HepG2 (cell line): Measurements from ENCODE around the gene ZKSCAN1. TPM values are rescaled to one million over a fixed set of nuclear protein-coding genes. Genes with fewer than 3 reads are reported as not detected.

Experiments used
- ATM ChIP-seq: fragments of 450-650 bp; IDR thresholded peaks from 2 replicates; pipeline ENCODE4 v1.7.1; 2017; ENCODE audit warnings: mild to moderate bottlenecking, borderline replicate concordance
- ERF ChIP-seq: IDR thresholded peaks from 2 replicates; pipeline ENCODE4 v1.6.1; 2018; ENCODE audit warnings: missing biosample characterization, missing genetic modification reagents
- FOXA3 ChIP-seq: IDR thresholded peaks from 2 replicates; pipeline ENCODE4 v1.6.1; 2016; ENCODE audit warnings: missing genetic modification reagents, missing compliant biosample characterization
- FOXM1 ChIP-seq: sonication (generic); formaldehyde crosslinking; IDR thresholded peaks from 2 replicates; pipeline ENCODE4 v1.5.0; 2020; ENCODE audit warnings: missing genetic modification reagents
- HHEX ChIP-seq: IDR thresholded peaks from 2 replicates; pipeline ENCODE4 v1.6.1; 2016; ENCODE audit warnings: control low read depth
- HMG20B ChIP-seq: conservative IDR thresholded peaks from 2 replicates; pipeline ENCODE4 v1.6.1; 2016; ENCODE audit warnings: missing genetic modification reagents, missing compliant biosample characterization
- HNRNPL ChIP-seq: fragments of 200-400 bp; formaldehyde crosslinking; IDR thresholded peaks from 2 replicates; pipeline ENCODE4 v1.6.1; 2017; ENCODE audit warnings: mild to moderate bottlenecking, low read depth, low read length
- IRF2 ChIP-seq: IDR thresholded peaks from 2 replicates; pipeline ENCODE4 v1.6.1; 2018; ENCODE audit warnings: missing genetic modification reagents, missing compliant biosample characterization
- MATR3 ChIP-seq: sonication (generic); formaldehyde crosslinking; IDR thresholded peaks from 2 replicates; pipeline ENCODE4 v1.4.0; 2020; ENCODE audit warnings: missing genetic modification reagents
- MLLT10 ChIP-seq: sonication (generic); formaldehyde crosslinking; IDR thresholded peaks from 2 replicates; pipeline ENCODE4 v1.4.0; 2020; ENCODE audit warnings: missing genetic modification reagents
- MTF1 ChIP-seq: sonication (generic); formaldehyde crosslinking; IDR thresholded peaks from 2 replicates; pipeline ENCODE4 v1.5.0; 2020; ENCODE audit warnings: missing genetic modification reagents
- NFKB2 ChIP-seq: sonication (generic); formaldehyde crosslinking; IDR thresholded peaks from 2 replicates; pipeline ENCODE4 v1.4.0; 2020; ENCODE audit warnings: missing genetic modification reagents, borderline replicate concordance
- POGZ ChIP-seq: sonication (generic); formaldehyde crosslinking; IDR thresholded peaks from 2 replicates; pipeline ENCODE4 v1.4.0; 2020; ENCODE audit warnings: mild to moderate bottlenecking, missing genetic modification reagents
- RBFOX2 ChIP-seq: fragments of 200-400 bp; formaldehyde crosslinking; IDR thresholded peaks from 2 replicates; pipeline ENCODE4 v1.6.1; 2017; ENCODE audit warnings: low read depth, mild to moderate bottlenecking, low read length
- RXRB ChIP-seq: IDR thresholded peaks from 2 replicates; pipeline ENCODE4 v1.6.1; 2016; ENCODE audit warnings: borderline replicate concordance, missing genetic modification reagents, missing compliant biosample characterization
- SOX13 ChIP-seq, 3 experiments: fragments of 450-650 bp in 1 of 3; sonication (generic) in 1 of 3; formaldehyde crosslinking in 1 of 3; IDR thresholded peaks in 2 of 3; conservative IDR thresholded peaks in 1 of 3; 2 replicates each; pipeline versions ENCODE4 v1.5.0 to v1.6.1; 2016 to 2020; ENCODE audit warnings: antibody characterized with exemption in 1 of 3, mild to moderate bottlenecking in 1 of 3, missing compliant biosample characterization in 1 of 3, missing genetic modification reagents in 1 of 3, moderate library complexity in 1 of 3
- TOPORS ChIP-seq: sonication (generic); formaldehyde crosslinking; IDR thresholded peaks from 2 replicates; pipeline ENCODE4 v1.8.0; 2023; ENCODE audit warnings: mild to moderate bottlenecking, missing genetic modification reagents
- ZBTB3 ChIP-seq: sonication (generic); formaldehyde crosslinking; IDR thresholded peaks from 2 replicates; pipeline ENCODE4 v1.4.0; 2020; ENCODE audit warnings: low read depth, mild to moderate bottlenecking, moderate library complexity, missing genetic modification reagents, borderline replicate concordance
- ZFP82 ChIP-seq: sonication (generic); formaldehyde crosslinking; IDR thresholded peaks from 2 replicates; pipeline ENCODE4 v1.5.1; 2020; ENCODE audit warnings: mild to moderate bottlenecking, missing genetic modification reagents, borderline replicate concordance
- ZNF138 ChIP-seq: sonication (generic); formaldehyde crosslinking; IDR thresholded peaks from 2 replicates; pipeline ENCODE4 v1.5.0; 2020; ENCODE audit warnings: mild to moderate bottlenecking, low read depth, missing genetic modification reagents
- ZNF20 ChIP-seq: sonication (generic); formaldehyde crosslinking; IDR thresholded peaks from 2 replicates; pipeline ENCODE4 v1.4.0; 2020; ENCODE audit warnings: mild to moderate bottlenecking, moderate library complexity, missing genetic modification reagents
- ZNF205 ChIP-seq: IDR thresholded peaks from 2 replicates; pipeline ENCODE4 v1.6.1; 2018; ENCODE audit warnings: missing biosample characterization, missing genetic modification reagents
- ZNF292 ChIP-seq: sonication (generic); formaldehyde crosslinking; IDR thresholded peaks from 2 replicates; pipeline ENCODE4 v1.8.1; 2022; ENCODE audit warnings: mild to moderate bottlenecking, low read depth, missing genetic modification reagents, borderline replicate concordance
- ZNF3 ChIP-seq: IDR thresholded peaks from 2 replicates; pipeline ENCODE4 v1.7.0; 2017; ENCODE audit warnings: inconsistent platforms
- ZNF496 ChIP-seq: sonication (generic); formaldehyde crosslinking; IDR thresholded peaks from 2 replicates; pipeline ENCODE4 v1.8.1; 2023; ENCODE audit warnings: mild to moderate bottlenecking, moderate library complexity, missing genetic modification reagents; ENCODE audit not compliant: insufficient replicate concordance
- ZNF550 ChIP-seq: sonication (generic); formaldehyde crosslinking; IDR thresholded peaks from 2 replicates; pipeline ENCODE4 v1.4.0; 2020; ENCODE audit warnings: mild to moderate bottlenecking, missing genetic modification reagents, borderline replicate concordance
- ZNF570 ChIP-seq: sonication (generic); formaldehyde crosslinking; IDR thresholded peaks from 2 replicates; pipeline ENCODE4 v1.4.0; 2020; ENCODE audit warnings: mild to moderate bottlenecking, missing genetic modification reagents, borderline replicate concordance
- ZNF605 ChIP-seq: sonication (generic); formaldehyde crosslinking; IDR thresholded peaks from 2 replicates; pipeline ENCODE4 v1.8.0; 2022; ENCODE audit warnings: mild to moderate bottlenecking, missing genetic modification reagents
- ZNF780A ChIP-seq: sonication (generic); formaldehyde crosslinking; IDR thresholded peaks from 2 replicates; pipeline ENCODE4 v1.8.0; 2022; ENCODE audit warnings: mild to moderate bottlenecking, missing genetic modification reagents, moderate library complexity
- polyA plus RNA-seq, 8 experiments: library from polyadenylated mRNA; depleted of rRNA in 3 of 8; stranded (reverse) in 7 of 8; unstranded in 1 of 8; fragments of >200 nt; fragmentation: Illumina TruSeq in 4 of 8; extraction: Trizol in 4 of 8; gene quantifications; 2 replicates each; pipeline versions ENCODE4 v1.2.1 to v1.2.3, GENCODE V29; 2011 to 2016; ENCODE audit warnings: low read depth in 4 of 8, missing spikeins in 1 of 8, mixed read lengths in 1 of 8; ENCODE audit not compliant: insufficient read depth in 1 of 8
- total RNA-seq, 5 experiments: library from RNA; depleted of rRNA; stranded (reverse); fragments of >200 nt; fragmentation: Illumina TruSeq; extraction: Trizol; gene quantifications; 2 replicates each; pipeline ENCODE4 v1.2.3, GENCODE V29; 2016; ENCODE audit warnings: low read depth in 1 of 5
- TF ChIP-seq, protein P1 (sequence below): sonication (generic); formaldehyde crosslinking; IDR thresholded peaks from 2 replicates; pipeline ENCODE4 v1.5.0; 2020; ENCODE audit warnings: mild to moderate bottlenecking, missing genetic modification reagents, moderate library complexity
- TF ChIP-seq, protein P2 (sequence below): IDR thresholded peaks from 2 replicates; pipeline ENCODE4 v1.6.1; 2012; ENCODE audit warnings: low read depth, low read length, improper control_type of control experiment

Gene ZKSCAN1
- total and polyA plus RNA-seq, 2 of the 13 experiments (the other 11 are each of a cell fraction or from before 2014, with no cell fraction given): 46.4 to 60.6 TPM

DNA sequence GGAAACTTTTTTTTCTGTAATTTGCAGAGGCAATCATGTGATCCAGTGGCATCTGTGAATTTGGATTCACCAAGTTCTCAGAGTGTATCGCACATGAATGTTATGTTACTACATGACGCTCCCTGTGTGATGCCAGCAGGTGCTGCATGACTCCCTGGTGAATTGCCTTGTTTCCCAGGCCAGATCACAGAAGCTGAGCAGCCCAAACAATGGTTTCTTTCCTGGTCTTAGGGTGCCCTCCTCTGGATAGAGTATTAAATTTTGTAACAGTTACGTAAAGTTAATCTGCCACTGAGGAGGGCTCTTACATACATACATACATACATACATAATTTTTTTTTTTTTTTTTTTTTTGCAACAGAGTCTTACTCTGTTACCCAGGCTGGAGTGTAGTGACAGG is 37.8 kb downstream of the ZKSCAN1 start (continued):
- TF ChIP-seq ZNF570 (no peak), POGZ (CRISPR knock-in tag) (no peak), MLLT10 (CRISPR knock-in tag) (no peak), ZNF780A (CRISPR knock-in tag) (no peak), FOXM1 (CRISPR knock-in tag) (no peak), MTF1 (no peak), HHEX (CRISPR knock-in tag) (no peak), ZNF138 (CRISPR knock-in tag) (no peak), IRF2 (CRISPR knock-in tag) (no peak), ZNF550 (no peak), ZNF292 (CRISPR knock-in tag) (no peak), ZNF496 (no peak), MATR3 (CRISPR knock-in tag) (no peak), FOXA3 (CRISPR knock-in tag) (0 out of 2 replicates have a peak, but pooled peaks have one; percentile 28), ZFP82 (CRISPR knock-in tag) (no peak), SOX13 (IDR thresholded peaks at IDR 0.05) (no peak), SOX13 (CRISPR knock-in tag; conservative IDR thresholded peaks at IDR 0.05 in 1 of 2, IDR thresholded peaks at IDR 0.05 in 1 of 2) (0 out of 4 replicates have a peak, but pooled peaks of 1 of the 2 experiments have one; percentile 4), ERF (0 out of 2 replicates have a peak, but pooled peaks have one; percentile 45), TOPORS (CRISPR knock-in tag) (no peak), NFKB2 (no peak), ZBTB3 (CRISPR knock-in tag) (no peak), RXRB (CRISPR knock-in tag) (peak; percentile 34; the same call in 1 of the 2 replicates), RBFOX2 (0 out of 2 replicates have a peak, but pooled peaks have one; percentile 24), HNRNPL (no peak), HMG20B (no peak), ZNF20 (CRISPR knock-in tag) (no peak), ZNF205 (no peak), ZNF3 (CRISPR knock-in tag) (no peak), ZNF605 (CRISPR knock-in tag) (no peak), ATM (no peak)
- TF ChIP-seq, protein P1, sequence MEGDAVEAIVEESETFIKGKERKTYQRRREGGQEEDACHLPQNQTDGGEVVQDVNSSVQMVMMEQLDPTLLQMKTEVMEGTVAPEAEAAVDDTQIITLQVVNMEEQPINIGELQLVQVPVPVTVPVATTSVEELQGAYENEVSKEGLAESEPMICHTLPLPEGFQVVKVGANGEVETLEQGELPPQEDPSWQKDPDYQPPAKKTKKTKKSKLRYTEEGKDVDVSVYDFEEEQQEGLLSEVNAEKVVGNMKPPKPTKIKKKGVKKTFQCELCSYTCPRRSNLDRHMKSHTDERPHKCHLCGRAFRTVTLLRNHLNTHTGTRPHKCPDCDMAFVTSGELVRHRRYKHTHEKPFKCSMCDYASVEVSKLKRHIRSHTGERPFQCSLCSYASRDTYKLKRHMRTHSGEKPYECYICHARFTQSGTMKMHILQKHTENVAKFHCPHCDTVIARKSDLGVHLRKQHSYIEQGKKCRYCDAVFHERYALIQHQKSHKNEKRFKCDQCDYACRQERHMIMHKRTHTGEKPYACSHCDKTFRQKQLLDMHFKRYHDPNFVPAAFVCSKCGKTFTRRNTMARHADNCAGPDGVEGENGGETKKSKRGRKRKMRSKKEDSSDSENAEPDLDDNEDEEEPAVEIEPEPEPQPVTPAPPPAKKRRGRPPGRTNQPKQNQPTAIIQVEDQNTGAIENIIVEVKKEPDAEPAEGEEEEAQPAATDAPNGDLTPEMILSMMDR (CRISPR knock-in tag): peak; percentile 83
- TF ChIP-seq, protein P2, sequence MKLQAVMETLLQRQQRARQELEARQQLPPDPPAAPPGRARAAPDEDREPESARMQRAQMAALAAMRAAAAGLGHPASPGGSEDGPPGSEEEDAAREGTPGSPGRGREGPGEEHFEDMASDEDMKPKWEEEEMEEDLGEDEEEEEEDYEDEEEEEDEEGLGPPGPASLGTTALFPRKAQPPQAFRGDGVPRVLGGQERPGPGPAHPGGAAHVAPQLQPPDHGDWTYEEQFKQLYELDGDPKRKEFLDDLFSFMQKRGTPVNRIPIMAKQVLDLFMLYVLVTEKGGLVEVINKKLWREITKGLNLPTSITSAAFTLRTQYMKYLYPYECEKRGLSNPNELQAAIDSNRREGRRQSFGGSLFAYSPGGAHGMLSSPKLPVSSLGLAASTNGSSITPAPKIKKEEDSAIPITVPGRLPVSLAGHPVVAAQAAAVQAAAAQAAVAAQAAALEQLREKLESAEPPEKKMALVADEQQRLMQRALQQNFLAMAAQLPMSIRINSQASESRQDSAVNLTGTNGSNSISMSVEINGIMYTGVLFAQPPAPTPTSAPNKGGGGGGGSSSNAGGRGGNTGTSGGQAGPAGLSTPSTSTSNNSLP: 0 out of 2 replicates have a peak, but pooled peaks have one; percentile 28
